Tibial nerve (tissue), 4 donors: Measurements from ENCODE around the gene OR5M10. TPM values are rescaled to one million over a fixed set of nuclear protein-coding genes. Genes with fewer than 3 reads are reported as not detected.
"Not testable (repeated sequence)": the region's sequence is repeated elsewhere in the genome, so short reads cannot be mapped to it uniquely, and the experiment has no call there.

Experiments
- DNase-seq, 2 donors: peaks; one replicate each; pipeline ENCODE4 v3.0.0-alpha.2; 2019; ENCODE audit warnings: low spot score in 2 of 2
- H3K27ac ChIP-seq, 4 donors: fragments of 200-600 bp; sonication (generic) in 3 of 4; one replicate each; pipeline ENCODE4 v1.5.1; 2017 to 2019; ENCODE audit warnings: mild to moderate bottlenecking in 1 of 4
- H3K27me3 ChIP-seq, 2 donors: fragments of 200-600 bp; sonication (generic) in 1 of 2; one replicate each; pipeline versions ENCODE4 v1.5.1 to v1.6.0; 2017 to 2019
- H3K36me3 ChIP-seq, 3 donors: fragments of 200-600 bp; sonication (generic); one replicate each; pipeline ENCODE4 v1.5.1; 2018 to 2019
- H3K4me1 ChIP-seq, 4 donors: fragments of 200-600 bp; sonication (generic) in 3 of 4; one replicate each; pipeline ENCODE4 v1.5.1; 2017 to 2019
- H3K4me3 ChIP-seq, 4 donors: fragments of 200-600 bp; sonication (generic) in 3 of 4; one replicate each; pipeline ENCODE4 v1.5.1; 2017 to 2019; ENCODE audit warnings: mild to moderate bottlenecking in 1 of 4, moderate library complexity in 1 of 4
- H3K9me3 ChIP-seq, 4 donors: fragments of 200-600 bp; sonication (generic) in 3 of 4; one replicate each; pipeline ENCODE4 v1.5.1; 2017 to 2019
- EP300 ChIP-seq, 2 donors: sonication (generic); formaldehyde crosslinking; IDR thresholded peaks; one replicate each; pipeline ENCODE4 v1.6.1; 2017; ENCODE audit warnings: antibody characterized with exemption in 2 of 2, mild to moderate bottlenecking in 1 of 2
- POLR2A ChIP-seq, 2 donors: fragments of 450-650 bp; IDR thresholded peaks; one replicate each; pipeline ENCODE4 v1.6.1; 2017; ENCODE audit warnings: antibody characterized with exemption in 2 of 2, mild to moderate bottlenecking in 2 of 2, moderate library complexity in 2 of 2
- WGBS, 2 donors: methylation state at CpG; one replicate each; pipeline ENCODE4 v1.1.5; 2018; 5-methylcytosine and 5-hydroxymethylcytosine counted together
- total RNA-seq, 4 donors: library from RNA; depleted of rRNA; stranded (reverse); fragments of >200 nt; gene quantifications; one replicate each; pipeline ENCODE4 v1.1.0, GENCODE V29; 2016
- TF ChIP-seq, protein P1 (sequence below), 5 experiments: fragments of 200-600 bp in 3 of 5; fragments of 450-650 bp in 2 of 5; sonication (generic) in 3 of 5; IDR thresholded peaks; one replicate each; pipeline ENCODE4 v1.5.1; 2016 to 2019; ENCODE audit warnings: antibody characterized with exemption in 5 of 5, mild to moderate bottlenecking in 3 of 5, moderate library complexity in 2 of 5

The OR5M10 gene
- total RNA-seq, result not detected

DNA sequence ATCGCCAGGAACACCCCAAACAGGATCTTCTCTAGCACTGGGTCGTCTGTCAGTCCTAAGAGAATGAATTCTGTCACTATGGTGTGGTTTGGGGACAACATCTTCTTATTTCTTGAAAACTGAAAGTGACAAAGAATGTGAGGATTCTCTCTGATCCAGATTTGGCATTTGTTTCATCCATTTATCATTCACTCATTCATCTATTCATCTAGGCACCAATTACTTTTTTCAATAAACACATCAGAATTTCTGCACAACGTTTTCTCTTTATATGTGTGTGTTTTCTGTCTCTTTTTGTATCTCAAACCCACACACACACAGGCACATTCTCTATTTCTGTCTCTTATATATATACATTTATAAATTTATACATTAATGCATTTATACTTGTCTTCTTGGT, at the start of gene OR5M10:
OR5M10 (minus strand) TSS at position 101 of the 400 bp plus-strand sequence; CDS start at position 101, 0 bp downstream.
- Histone ChIP-seq H3K4me1 (no peaks in the 10 kb centered on the region), H3K4me3 (no peak within 1 kb of the TSS), H3K27me3 (no peaks in the 10 kb centered on the region), H3K9me3 (no peaks in the 10 kb centered on the region), H3K36me3 (no peaks in the 10 kb centered on the region), H3K27ac (no peak within 1 kb of the TSS)
- TF ChIP-seq EP300 (IDR thresholded peaks at IDR 0.05) (no peak), POLR2A (IDR thresholded peaks at IDR 0.05) (no peak)
- TF ChIP-seq, protein P1, sequence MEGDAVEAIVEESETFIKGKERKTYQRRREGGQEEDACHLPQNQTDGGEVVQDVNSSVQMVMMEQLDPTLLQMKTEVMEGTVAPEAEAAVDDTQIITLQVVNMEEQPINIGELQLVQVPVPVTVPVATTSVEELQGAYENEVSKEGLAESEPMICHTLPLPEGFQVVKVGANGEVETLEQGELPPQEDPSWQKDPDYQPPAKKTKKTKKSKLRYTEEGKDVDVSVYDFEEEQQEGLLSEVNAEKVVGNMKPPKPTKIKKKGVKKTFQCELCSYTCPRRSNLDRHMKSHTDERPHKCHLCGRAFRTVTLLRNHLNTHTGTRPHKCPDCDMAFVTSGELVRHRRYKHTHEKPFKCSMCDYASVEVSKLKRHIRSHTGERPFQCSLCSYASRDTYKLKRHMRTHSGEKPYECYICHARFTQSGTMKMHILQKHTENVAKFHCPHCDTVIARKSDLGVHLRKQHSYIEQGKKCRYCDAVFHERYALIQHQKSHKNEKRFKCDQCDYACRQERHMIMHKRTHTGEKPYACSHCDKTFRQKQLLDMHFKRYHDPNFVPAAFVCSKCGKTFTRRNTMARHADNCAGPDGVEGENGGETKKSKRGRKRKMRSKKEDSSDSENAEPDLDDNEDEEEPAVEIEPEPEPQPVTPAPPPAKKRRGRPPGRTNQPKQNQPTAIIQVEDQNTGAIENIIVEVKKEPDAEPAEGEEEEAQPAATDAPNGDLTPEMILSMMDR (IDR thresholded peaks at IDR 0.05), result no peak
- WGBS, 2 donors, result 50 to 53% methylated on average over 3 of the region's 3 CpGs
- DNase-seq, result no peak

GRCh38 chr11:56625946-56626345, 48.4 kb upstream of the OR5M10 start:
- 57% methylated on average over 2 of the region's 2 CpGs for WGBS, 2 donors
- Histone ChIP-seq H3K27ac (no peak overlapping the region), H3K36me3 (no peaks in the 10 kb centered on the region), H3K4me3 (no peak overlapping the region), H3K27me3 (no peaks in the 10 kb centered on the region), H3K9me3 (no peaks in the 10 kb centered on the region), H3K4me1 (peaks cover 0 to 4% (median 0%) of the 10 kb centered on the region in 4 donors)
- TF ChIP-seq, protein P1 (IDR thresholded peaks at IDR 0.05), result no peak
- TF ChIP-seq POLR2A (IDR thresholded peaks at IDR 0.05) (no peak), EP300 (IDR thresholded peaks at IDR 0.05) (no peak)
- no peak for DNase-seq

- no peaks in the 10 kb centered on the region for H3K9me3 ChIP-seq
- WGBS, 2 donors, result 2 to 4% methylated on average over 3 of the region's 3 CpGs
- no peaks in the 10 kb centered on the region for H3K36me3 ChIP-seq
- TF ChIP-seq, protein P1 (IDR thresholded peaks at IDR 0.05), result peak in 1 of 5 experiments; percentile 13
- no peak for TF ChIP-seq EP300 (IDR thresholded peaks at IDR 0.05)
- H3K27me3 ChIP-seq, result no peaks in the 10 kb centered on the region
- no peak overlapping the region for H3K27ac ChIP-seq
- no peak overlapping the region for H3K4me3 ChIP-seq
- no peak for DNase-seq
- peaks cover 0 to 4% (median 0%) of the 10 kb centered on the region in 4 donors for H3K4me1 ChIP-seq
These were observed 47.2 kb upstream of the OR5M10 start for GRCh38 chr11:56624661-56625110.

GRCh38 chr11:56611174-56611573, 33.7 kb upstream of the OR5M10 start:
- no peak for TF ChIP-seq POLR2A (IDR thresholded peaks at IDR 0.05)
- TF ChIP-seq EP300 (IDR thresholded peaks at IDR 0.05), result no peak
- TF ChIP-seq, protein P1 (IDR thresholded peaks at IDR 0.05), result no peak
- Histone ChIP-seq H3K27ac (no peak overlapping the region), H3K4me1 (no peaks in the 10 kb centered on the region), H3K4me3 (no peak overlapping the region), H3K9me3 (no peaks in the 10 kb centered on the region), H3K36me3 (no peaks in the 10 kb centered on the region), H3K27me3 (no peaks in the 10 kb centered on the region)
- DNase-seq, result no peak
- 78 to 90% methylated on average over 1 of the region's 1 CpG for WGBS, 2 donors

- 96 to 97% methylated on average over 19 to 20 of the region's 20 CpGs for WGBS, 2 donors
- peaks cover 0 to 24% (median 0%) of the 10 kb centered on the region in 4 donors for H3K9me3 ChIP-seq
- not testable (repeated sequence) for H3K4me1 ChIP-seq, H3K27me3 ChIP-seq, DNase-seq, H3K4me3 ChIP-seq, H3K36me3 ChIP-seq, H3K27ac ChIP-seq
These were observed 14.7 kb upstream of the OR5M10 start for GRCh38 chr11:56592088-56592717.
